ENCODE measurements around the gene SLC10A3. TPM values are rescaled to one million over a fixed set of nuclear protein-coding genes. Genes with fewer than 3 reads are reported as not detected.
A peak's percentile ranks its signal among the peaks of the same experiment; 100 is the strongest.

The SLC10A3 gene
- total and polyA plus RNA-seq, 2 of the 13 experiments (the other 11 are each of a cell fraction or from before 2014, with no cell fraction given) = 10.1 to 11.5 TPM

DNA sequence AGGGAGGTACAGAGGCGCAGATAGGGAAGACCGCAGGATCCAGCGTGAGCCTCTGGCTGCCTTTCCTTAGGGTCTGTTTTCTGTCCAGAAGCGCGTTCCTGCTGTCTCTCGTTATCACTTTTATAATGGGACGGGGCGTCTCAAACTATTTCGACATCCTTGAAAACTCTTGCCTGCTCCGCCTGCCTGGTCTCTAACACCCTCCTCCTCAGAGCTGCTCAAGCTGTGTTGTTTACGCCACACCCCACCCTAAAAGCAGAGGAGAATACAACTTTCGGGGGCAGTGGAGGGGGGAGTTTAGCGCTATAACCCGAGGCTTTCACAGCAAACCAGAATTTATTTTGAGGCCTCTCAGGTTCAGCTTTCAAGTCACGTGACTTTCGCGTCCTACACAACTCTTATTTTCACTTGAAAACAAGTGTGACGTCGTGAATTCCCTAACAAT lies 26.2 kb upstream of the SLC10A3 start (continued):
- TF ChIP-seq ZNF570 (CRISPR knock-in tag; IDR thresholded peaks at IDR 0.05; ENCODE audit: borderline replicate concordance) = no peak
- TF ChIP-seq ZBTB3 (CRISPR knock-in tag; IDR thresholded peaks at IDR 0.05; ENCODE audit: borderline replicate concordance, low read depth) = no peak
- TF ChIP-seq HOXD1 (CRISPR knock-in tag; IDR thresholded peaks at IDR 0.05) = no peak
- no peak for TF ChIP-seq ZNF747 (CRISPR knock-in tag; IDR thresholded peaks at IDR 0.05; ENCODE audit: borderline replicate concordance)
- TF ChIP-seq AHDC1 (CRISPR knock-in tag; IDR thresholded peaks at IDR 0.05; ENCODE audit: borderline replicate concordance) = 0 out of 2 replicates have a peak, but pooled peaks have one; percentile 23
- peak; percentile 53; the same call in 1 of the 2 replicates for TF ChIP-seq ZFP82 (CRISPR knock-in tag; IDR thresholded peaks at IDR 0.05; ENCODE audit: borderline replicate concordance)
- TF ChIP-seq GZF1 (CRISPR knock-in tag; IDR thresholded peaks at IDR 0.05) = no peak
- no peak for TF ChIP-seq BCLAF1 (IDR thresholded peaks at IDR 0.05)
- no peak for TF ChIP-seq YY1 (IDR thresholded peaks at IDR 0.05; ENCODE audit: insufficient read depth, insufficient replicate concordance, low read depth, low read length)
- TF ChIP-seq ZNF670 (CRISPR knock-in tag; IDR thresholded peaks at IDR 0.05; ENCODE audit: borderline replicate concordance) = 0 out of 2 replicates have a peak, but pooled peaks have one; percentile 56
- TF ChIP-seq PHF8 (CRISPR knock-in tag; IDR thresholded peaks at IDR 0.05) = peak; percentile 13; the same call in 1 of the 2 replicates
- TF ChIP-seq HES4 (CRISPR knock-in tag; IDR thresholded peaks at IDR 0.05; ENCODE audit: borderline replicate concordance) = no peak
- TF ChIP-seq, protein P1, sequence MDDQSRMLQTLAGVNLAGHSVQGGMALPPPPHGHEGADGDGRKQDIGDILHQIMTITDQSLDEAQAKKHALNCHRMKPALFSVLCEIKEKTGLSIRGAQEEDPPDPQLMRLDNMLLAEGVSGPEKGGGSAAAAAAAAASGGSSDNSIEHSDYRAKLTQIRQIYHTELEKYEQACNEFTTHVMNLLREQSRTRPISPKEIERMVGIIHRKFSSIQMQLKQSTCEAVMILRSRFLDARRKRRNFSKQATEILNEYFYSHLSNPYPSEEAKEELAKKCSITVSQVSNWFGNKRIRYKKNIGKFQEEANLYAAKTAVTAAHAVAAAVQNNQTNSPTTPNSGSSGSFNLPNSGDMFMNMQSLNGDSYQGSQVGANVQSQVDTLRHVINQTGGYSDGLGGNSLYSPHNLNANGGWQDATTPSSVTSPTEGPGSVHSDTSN (CRISPR knock-in tag; IDR thresholded peaks at IDR 0.05; ENCODE audit: borderline replicate concordance) = no peak

All from HepG2 (cell line).